MCF 10A (cell line): ENCODE data around the gene DNAL1. TPM values are rescaled to one million over a fixed set of nuclear protein-coding genes. Genes with fewer than 3 reads are reported as not detected.

Experiments
- BruUV-seq: library from RNA; stranded (reverse); fragments of 400-500 nt; replicated peaks from 2 replicates; lab custom pipeline; 2021; lab: Mats Ljungman, UMichigan
- CTCF ChIA-PET: fragments of 300-600 bp; sonication (Branson Sonifier 250); formaldehyde crosslinking; extraction: SDS; loops from one replicate; lab custom pipeline; 2021; ENCODE audit warnings: antibody characterized with exemption, inconsistent platforms; lab: Yijun Ruan, JAX
- POLR2A ChIA-PET: fragments of 300-600, 350-650 bp; sonication (Branson Sonifier 250); formaldehyde crosslinking; extraction: SDS; loops from one replicate; lab custom pipeline; 2020; ENCODE audit warnings: antibody characterized with exemption, inconsistent platforms; lab: Yijun Ruan, JAX
- DNase-seq: peaks from one replicate; pipeline ENCODE4 v3.0.0-alpha.2; 2018; ENCODE audit not compliant: unreplicated experiment
- H3K27ac Mint-ChIP-seq: one replicate; pipeline ENCODE4 v1.8.0; 2022; ENCODE audit warnings: mild to moderate bottlenecking, low read depth, mixed read lengths; ENCODE audit not compliant: unreplicated experiment
- H3K27me3 Mint-ChIP-seq: one replicate; pipeline ENCODE4 v1.8.0; 2022; ENCODE audit warnings: mixed read lengths; ENCODE audit not compliant: insufficient read depth, unreplicated experiment
- H3K36me3 Mint-ChIP-seq: one replicate; pipeline ENCODE4 v1.8.0; 2022; ENCODE audit warnings: mild to moderate bottlenecking, moderate library complexity, mixed read lengths; ENCODE audit not compliant: insufficient read depth, unreplicated experiment
- H3K4me1 Mint-ChIP-seq: one replicate; pipeline ENCODE4 v1.8.0; 2022; ENCODE audit warnings: mixed read lengths; ENCODE audit not compliant: insufficient read depth, unreplicated experiment
- H3K4me3 Mint-ChIP-seq: one replicate; pipeline ENCODE4 v1.8.0; 2022; ENCODE audit warnings: mild to moderate bottlenecking, moderate library complexity, mixed read lengths; ENCODE audit not compliant: unreplicated experiment
- H3K9me3 Mint-ChIP-seq: one replicate; pipeline ENCODE4 v1.8.0; 2022; ENCODE audit warnings: mixed read lengths; ENCODE audit not compliant: unreplicated experiment
- CTCF ChIP-seq: fragments of 200-600 bp; IDR thresholded peaks from one replicate; pipeline ENCODE4 v1.8.0; 2022; ENCODE audit warnings: antibody characterized with exemption, mild to moderate bottlenecking; ENCODE audit not compliant: unreplicated experiment
- intact Hi-C: fragments of 100-400 bp; cut with micrococcal nuclease; formaldehyde crosslinking; loops from 2 replicates; pipeline ENCODE4 v1.14.1; 2022
- total RNA-seq: library from RNA; stranded (reverse); gene quantifications from 2 replicates; pipeline ENCODE4 v1.2.3, GENCODE V29; 2022

The DNAL1 gene
- total RNA-seq, 1 experiment from 2014 or later, result 18.5 TPM

GRCh38 chr14:73743431-73743931 is 98.7 kb downstream of the DNAL1 start:
- no peak overlapping the region for H3K4me3 Mint-ChIP-seq
- no peak for TF ChIP-seq CTCF
- H3K36me3 Mint-ChIP-seq, result peaks cover 32% of the 10 kb centered on the region
- H3K4me1 Mint-ChIP-seq, result peaks cover 68% of the 10 kb centered on the region
- no peak for DNase-seq
- H3K9me3 Mint-ChIP-seq, result no peaks in the 10 kb centered on the region
- intact Hi-C loops, result loop anchor here (5.0 kb wide), 2 partner anchors 84 to 144 kb away; partner anchors contain the start of gene ZNF410
- H3K27me3 Mint-ChIP-seq, result no peaks in the 10 kb centered on the region
- no TSS peak for BruUV-seq
- ChIA-PET CTCF (interaction anchor here (0.6 to 5.7 kb wide), 6 partner anchors 10 to 43 kb away, joined by 3 to 59 read pairs (median 24); no protein-coding TSS in a partner anchor), POLR2A (interaction anchor here (0.7 to 9.8 kb wide), 8 partner anchors 13 to 206 kb away, joined by 3 to 296 read pairs (median 11); partner anchors contain the start of genes COQ6 and FAM161B)
- H3K27ac Mint-ChIP-seq, result peak overlapping the region; percentile 92

GRCh38 chr14:73744175-73744867 is 99.5 kb downstream of the DNAL1 start:
- POLR2A ChIA-PET, result interaction anchor here (0.5 to 9.8 kb wide), 18 partner anchors 11 to 454 kb away, joined by 3 to 296 read pairs (median 3); a partner anchor contains a TSS
- CTCF ChIA-PET, result interaction anchor here (0.6 to 3.6 kb wide), 7 partner anchors 9 to 56 kb away, joined by 3 to 27 read pairs (median 5); no protein-coding TSS in a partner anchor
- no peak for DNase-seq
- Mint-ChIP-seq H3K27ac (peak overlapping the region; percentile 92), H3K4me3 (peak overlapping the region; percentile 46), H3K9me3 (no peaks in the 10 kb centered on the region), H3K4me1 (peaks cover 75% of the 10 kb centered on the region), H3K27me3 (no peaks in the 10 kb centered on the region), H3K36me3 (peaks cover 24% of the 10 kb centered on the region)
- intact Hi-C loops, result loop anchor here (5.0 kb wide), 2 partner anchors 83 to 143 kb away; partner anchors contain the start of gene ZNF410
- TF ChIP-seq CTCF, result no peak
- BruUV-seq, result no TSS peak

GRCh38 chr14:73744874-73745529 is 100.2 kb downstream of the DNAL1 start:
- BruUV-seq, result no TSS peak
- no peak for TF ChIP-seq CTCF
- H3K9me3 Mint-ChIP-seq, result no peaks in the 10 kb centered on the region
- intact Hi-C loops, result loop anchor here (5.0 kb wide), 2 partner anchors 82 to 142 kb away; partner anchors contain the start of gene ZNF410
- peaks cover 74% of the 10 kb centered on the region for H3K4me1 Mint-ChIP-seq
- peak overlapping the region; percentile 92 for H3K27ac Mint-ChIP-seq
- DNase-seq, result peak; percentile 69
- peaks cover 17% of the 10 kb centered on the region for H3K36me3 Mint-ChIP-seq
- no peaks in the 10 kb centered on the region for H3K27me3 Mint-ChIP-seq
- ChIA-PET POLR2A (interaction anchor here (0.5 to 9.8 kb wide), 16 partner anchors 11 to 282 kb away, joined by 3 to 296 read pairs (median 4); a partner anchor contains a TSS), CTCF (interaction anchor here (0.6 to 3.6 kb wide), 8 partner anchors 10 to 57 kb away, joined by 3 to 27 read pairs (median 3); no protein-coding TSS in a partner anchor)
- peak overlapping the region; percentile 46 for H3K4me3 Mint-ChIP-seq
